OCI-LY3 (cell line): ENCODE data around the gene DIAPH2.

Source experiments
- H2AFZ ChIP-seq: fragments of 200-600, 300-600 bp; shearing (Covaris generic); 2 replicates; pipeline ENCODE4 v1.6.0; 2014; ENCODE audit warnings: antibody characterized with exemption, low read depth, low read length
- H3K27ac ChIP-seq: fragments of 200-600, 300-600 bp; sonication (generic); 2 replicates; pipeline ENCODE4 v1.5.1; 2014; ENCODE audit warnings: mild to moderate bottlenecking, low read length, moderate library complexity, mixed read lengths
- H3K27me3 ChIP-seq: fragments of 200-600, 300-600 bp; sonication (generic); 2 replicates; pipeline ENCODE4 v1.6.1; 2014; ENCODE audit warnings: low read depth, low read length, mixed read lengths
- H3K36me3 ChIP-seq: fragments of 200-600, 300-600 bp; sonication (generic); replicated peaks from 2 replicates; pipeline ENCODE3; 2014; ENCODE audit warnings: low read depth, low read length, mixed read lengths
- H3K4me1 ChIP-seq: fragments of 300-600, 200-600 bp; sonication (generic); 2 replicates; pipeline ENCODE4 v1.6.1; 2014; ENCODE audit warnings: low read length, mixed read lengths
- H3K4me2 ChIP-seq: fragments of 200-600, 300-600 bp; sonication (generic); 2 replicates; pipeline ENCODE4 v1.6.1; 2014; ENCODE audit warnings: low read length, mixed read lengths
- H3K4me3 ChIP-seq: fragments of 300-600, 200-600 bp; sonication (generic); 2 replicates; pipeline ENCODE4 v1.5.1; 2014; ENCODE audit warnings: antibody characterized with exemption, mild to moderate bottlenecking, low read length, moderate library complexity
- H3K79me2 ChIP-seq: fragments of 300-600, 200-600 bp; shearing (Covaris generic); 2 replicates; pipeline ENCODE4 v1.6.1; 2014; ENCODE audit warnings: mild to moderate bottlenecking, low read length, mixed read lengths
- H3K9ac ChIP-seq: fragments of 300-600, 200-600 bp; shearing (Covaris generic); 2 replicates; pipeline ENCODE4 v1.6.0; 2014; ENCODE audit warnings: mild to moderate bottlenecking, low read length, moderate library complexity
- H3K9me3 ChIP-seq: fragments of 200-600, 300-600 bp; shearing (Covaris generic); 2 replicates; pipeline ENCODE4 v1.6.1; 2014; ENCODE audit warnings: low read length, mixed read lengths; ENCODE audit not compliant: insufficient read depth
- H4K20me1 ChIP-seq: fragments of 200-600, 300-600 bp; sonication (generic); 2 replicates; pipeline ENCODE4 v1.6.1; 2016; ENCODE audit warnings: low read length, mixed read lengths; ENCODE audit not compliant: insufficient read depth
- EZH2phosphoT487 ChIP-seq: fragments of 200-600 bp; shearing (Covaris generic); IDR thresholded peaks from 2 replicates; pipeline ENCODE4 v1.6.1; 2018; ENCODE audit warnings: antibody characterized with exemption, mixed run types, low read depth
- TF ChIP-seq, protein P1 (sequence below): fragments of 200-600, 300-600 bp; sonication (generic); IDR thresholded peaks from 2 replicates; pipeline ENCODE4 v1.5.1; 2014; ENCODE audit warnings: antibody characterized with exemption, low read length, low read depth

Gene DIAPH2

GRCh38 chrX:97517763-97518162, 833.1 kb downstream of the DIAPH2 start:
- H3K4me1 ChIP-seq = no peaks in the 10 kb centered on the region
- no peak overlapping the region for H3K4me2 ChIP-seq
- H3K4me3 ChIP-seq = no peak overlapping the region
- no peak overlapping the region for H3K27ac ChIP-seq
- no peaks in the 10 kb centered on the region for H3K36me3 ChIP-seq
- no peak overlapping the region for H2AFZ ChIP-seq
- no peaks in the 10 kb centered on the region for H3K79me2 ChIP-seq
- H3K9me3 ChIP-seq = no peaks in the 10 kb centered on the region
- no peaks in the 10 kb centered on the region for H3K27me3 ChIP-seq
- H3K9ac ChIP-seq = no peak overlapping the region
- TF ChIP-seq EZH2phosphoT487 = no peak
- TF ChIP-seq, protein P1, sequence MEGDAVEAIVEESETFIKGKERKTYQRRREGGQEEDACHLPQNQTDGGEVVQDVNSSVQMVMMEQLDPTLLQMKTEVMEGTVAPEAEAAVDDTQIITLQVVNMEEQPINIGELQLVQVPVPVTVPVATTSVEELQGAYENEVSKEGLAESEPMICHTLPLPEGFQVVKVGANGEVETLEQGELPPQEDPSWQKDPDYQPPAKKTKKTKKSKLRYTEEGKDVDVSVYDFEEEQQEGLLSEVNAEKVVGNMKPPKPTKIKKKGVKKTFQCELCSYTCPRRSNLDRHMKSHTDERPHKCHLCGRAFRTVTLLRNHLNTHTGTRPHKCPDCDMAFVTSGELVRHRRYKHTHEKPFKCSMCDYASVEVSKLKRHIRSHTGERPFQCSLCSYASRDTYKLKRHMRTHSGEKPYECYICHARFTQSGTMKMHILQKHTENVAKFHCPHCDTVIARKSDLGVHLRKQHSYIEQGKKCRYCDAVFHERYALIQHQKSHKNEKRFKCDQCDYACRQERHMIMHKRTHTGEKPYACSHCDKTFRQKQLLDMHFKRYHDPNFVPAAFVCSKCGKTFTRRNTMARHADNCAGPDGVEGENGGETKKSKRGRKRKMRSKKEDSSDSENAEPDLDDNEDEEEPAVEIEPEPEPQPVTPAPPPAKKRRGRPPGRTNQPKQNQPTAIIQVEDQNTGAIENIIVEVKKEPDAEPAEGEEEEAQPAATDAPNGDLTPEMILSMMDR = no peak
- no peaks in the 10 kb centered on the region for H4K20me1 ChIP-seq

GRCh38 chrX:97522307-97522706, 837.7 kb downstream of the DIAPH2 start:
- H3K27me3 ChIP-seq = no peaks in the 10 kb centered on the region
- no peak overlapping the region for H3K4me3 ChIP-seq
- no peaks in the 10 kb centered on the region for H3K79me2 ChIP-seq
- peaks cover 2% of the 10 kb centered on the region for H3K36me3 ChIP-seq
- H3K4me1 ChIP-seq = peaks cover under 1% of the 10 kb centered on the region; the same call in 1 of the 2 replicates
- no peaks in the 10 kb centered on the region for H4K20me1 ChIP-seq
- H2AFZ ChIP-seq = no peak overlapping the region
- no peak overlapping the region for H3K9ac ChIP-seq
- H3K4me2 ChIP-seq = no peak overlapping the region
- no peak for TF ChIP-seq EZH2phosphoT487
- TF ChIP-seq, protein P1 = no peak
- H3K27ac ChIP-seq = no peak overlapping the region
- H3K9me3 ChIP-seq = peaks cover 2% of the 10 kb centered on the region; the same call in 1 of the 2 replicates

GRCh38 chrX:97524340-97524739, 839.7 kb downstream of the DIAPH2 start:
- Histone ChIP-seq H3K9ac (no peak overlapping the region), H3K27ac (no peak overlapping the region), H3K4me1 (peaks cover 14% of the 10 kb centered on the region), H3K4me3 (no peak overlapping the region), H2AFZ (no peak overlapping the region), H3K9me3 (peaks cover 9% of the 10 kb centered on the region; the same call in 1 of the 2 replicates), H4K20me1 (no peaks in the 10 kb centered on the region), H3K36me3 (peaks cover 6% of the 10 kb centered on the region), H3K79me2 (no peaks in the 10 kb centered on the region), H3K4me2 (no peak overlapping the region), H3K27me3 (no peaks in the 10 kb centered on the region)
- TF ChIP-seq, protein P1 = no peak
- TF ChIP-seq EZH2phosphoT487 = no peak

DNA sequence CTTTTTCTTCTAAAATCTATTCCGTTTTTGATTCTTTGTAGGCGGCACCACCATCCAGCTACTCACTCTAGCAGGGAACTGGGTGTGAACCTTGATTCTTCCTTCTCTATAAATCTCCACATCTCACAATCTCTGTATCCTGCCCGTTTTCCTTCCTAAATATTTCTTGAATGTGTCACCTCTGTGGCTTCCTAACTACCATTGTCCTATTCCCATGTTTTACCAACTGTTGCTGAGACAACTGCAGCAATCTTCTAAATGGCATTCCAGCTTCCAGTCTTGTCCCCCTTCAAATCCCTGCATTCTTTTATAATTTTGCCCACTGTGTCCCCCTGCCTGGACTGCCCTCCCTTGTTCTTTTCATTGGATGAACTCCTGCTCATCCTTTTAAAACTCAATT, 840.4 kb downstream of the DIAPH2 start:
- no peak overlapping the region for H3K9ac ChIP-seq
- H3K4me2 ChIP-seq = no peak overlapping the region

More for the DNA sequence above, 840.4 kb downstream of the DIAPH2 start:
- Histone ChIP-seq H3K27ac (no peak overlapping the region), H3K79me2 (no peaks in the 10 kb centered on the region), H3K36me3 (peaks cover 6% of the 10 kb centered on the region), H3K9me3 (peaks cover 9% of the 10 kb centered on the region; the same call in 1 of the 2 replicates), H3K27me3 (no peaks in the 10 kb centered on the region), H4K20me1 (no peaks in the 10 kb centered on the region), H3K4me1 (peaks cover 21% of the 10 kb centered on the region), H2AFZ (no peak overlapping the region), H3K4me3 (no peak overlapping the region)
- TF ChIP-seq, protein P1 = no peak
- TF ChIP-seq EZH2phosphoT487 = no peak
